ENCODE measurements around the gene SLC18A3.

Gene SLC18A3

DNA sequence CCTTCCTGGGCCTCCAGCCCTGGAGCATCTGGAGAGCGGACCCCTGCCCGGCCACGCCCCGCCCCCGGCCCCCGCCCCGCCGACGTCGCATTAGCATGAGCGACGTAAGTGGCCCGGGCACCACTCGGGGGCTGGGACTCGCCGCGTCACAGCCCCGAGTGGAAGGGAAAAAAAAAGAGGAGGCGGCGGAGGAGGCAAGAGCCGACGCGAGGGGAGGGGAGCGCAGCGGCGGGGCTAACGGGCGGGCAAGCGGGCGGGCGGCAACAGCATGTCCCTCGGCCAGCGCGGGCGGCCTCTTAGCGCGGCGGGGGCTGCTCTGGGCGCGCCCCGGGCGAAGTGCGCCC lies at the start of gene SLC18A3:
TSS of gene SLC18A3 (plus strand) at position 197 of the 344 bp plus-strand sequence. CDS start 431 bp downstream, outside the sequence.
- DNase-seq, result no peak

DNA sequence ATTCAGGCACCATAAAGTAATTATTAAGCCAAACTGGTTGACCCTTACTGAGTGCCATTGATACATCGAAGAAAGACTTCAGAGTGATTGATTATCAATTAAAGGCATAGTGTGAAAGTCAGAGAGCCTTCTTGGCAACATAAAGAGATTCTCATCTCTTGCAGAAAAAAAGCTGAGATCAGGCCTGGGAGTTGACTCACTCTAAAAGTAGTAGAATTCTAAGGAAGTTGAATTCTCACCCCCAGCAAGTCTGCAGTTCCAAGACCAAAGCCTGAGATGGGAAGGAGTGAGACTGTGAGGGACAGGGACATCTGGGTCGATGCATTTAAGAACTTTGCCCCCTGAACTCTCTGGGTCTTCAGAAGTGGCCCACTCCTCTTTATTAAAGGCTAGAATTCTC lies 49.6 kb upstream of the SLC18A3 start:
- DNase-seq, result no peak

DNA sequence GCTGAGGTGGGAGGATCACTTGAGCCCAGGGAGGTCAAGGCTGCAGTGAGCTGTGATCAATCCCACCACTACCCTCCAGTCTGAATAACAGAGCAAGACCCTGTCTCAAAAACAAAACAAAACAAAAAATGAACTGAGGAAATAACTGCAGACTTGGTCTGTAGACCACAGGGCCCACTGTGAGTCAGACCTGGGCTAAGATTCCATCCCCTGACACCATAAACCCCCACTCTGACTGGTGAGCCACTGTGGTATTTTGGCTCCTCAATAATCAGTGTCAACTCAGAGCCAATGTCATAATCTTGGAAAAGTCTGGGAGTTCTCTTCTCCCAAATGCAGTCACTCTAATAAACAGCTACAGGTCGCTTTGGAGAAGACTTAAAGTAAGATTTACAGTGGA lies 47.2 kb upstream of the SLC18A3 start:
- DNase-seq, result no peak

DNA sequence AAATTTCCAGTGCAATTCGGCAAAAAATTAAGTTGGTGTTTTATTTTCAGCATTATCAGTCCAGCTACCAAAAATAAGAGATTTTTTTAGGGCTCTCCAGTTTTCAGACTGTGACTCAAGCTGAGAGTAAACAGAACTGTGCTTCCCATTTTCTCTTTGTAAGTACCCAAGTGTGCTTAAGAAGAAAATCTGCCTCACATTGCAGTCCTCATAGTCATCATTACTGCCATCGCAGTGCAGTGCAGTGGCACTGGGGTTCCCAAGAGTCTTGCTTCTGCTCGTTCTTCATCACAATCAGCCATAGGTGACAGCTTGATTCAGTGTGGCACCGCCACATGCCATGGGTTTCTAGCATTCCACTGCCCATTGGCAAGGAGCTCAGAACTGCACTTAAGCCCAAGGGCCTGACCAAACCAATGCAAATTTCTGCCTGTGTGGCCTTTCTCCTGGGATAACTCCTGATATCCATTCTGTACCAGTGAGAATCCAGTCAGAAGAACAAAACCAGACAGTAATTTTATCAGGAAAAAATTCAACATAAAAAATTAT lies 45.6 kb upstream of the SLC18A3 start:
- no peak for DNase-seq

DNA sequence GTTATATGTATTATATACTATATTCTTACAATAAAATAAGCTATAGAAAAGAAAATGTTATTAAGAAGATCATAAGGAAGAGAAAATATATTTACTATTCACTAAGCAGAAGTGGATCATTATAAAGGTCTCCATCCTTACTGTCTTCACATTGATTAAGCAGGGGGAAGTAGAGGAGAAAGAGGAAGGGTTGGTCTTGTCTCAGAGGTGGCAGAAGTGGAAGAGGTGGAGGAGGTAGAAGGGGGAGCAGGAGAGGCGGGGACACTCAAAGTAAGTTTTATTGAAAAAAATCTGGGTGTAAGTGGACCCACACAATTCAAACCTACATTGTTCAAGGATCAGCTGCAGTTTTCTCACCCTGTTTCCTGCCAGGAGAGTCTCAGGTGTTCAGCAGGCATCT lies 42.3 kb upstream of the SLC18A3 start:
- DNase-seq, result no peak

DNA sequence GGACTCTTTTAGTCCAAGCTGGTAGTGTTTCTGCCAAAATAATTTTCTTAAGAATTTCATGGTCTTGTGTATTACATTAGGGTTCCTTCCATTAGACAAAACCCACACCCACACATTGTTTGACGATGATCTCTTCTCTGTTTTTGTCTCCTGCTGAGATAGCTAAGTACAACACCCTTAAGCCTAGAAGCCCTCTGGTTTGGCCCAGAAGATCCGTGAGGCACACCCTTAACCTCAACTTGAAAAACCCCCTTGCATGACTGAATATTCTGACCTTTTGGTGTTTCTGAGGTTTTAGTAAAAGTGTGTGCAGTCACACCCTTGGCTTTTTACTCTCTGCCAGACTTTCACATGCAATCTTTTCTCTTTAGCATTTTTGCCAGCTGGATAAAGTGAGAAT lies 41.9 kb upstream of the SLC18A3 start:
- DNase-seq, result no peak

DNA sequence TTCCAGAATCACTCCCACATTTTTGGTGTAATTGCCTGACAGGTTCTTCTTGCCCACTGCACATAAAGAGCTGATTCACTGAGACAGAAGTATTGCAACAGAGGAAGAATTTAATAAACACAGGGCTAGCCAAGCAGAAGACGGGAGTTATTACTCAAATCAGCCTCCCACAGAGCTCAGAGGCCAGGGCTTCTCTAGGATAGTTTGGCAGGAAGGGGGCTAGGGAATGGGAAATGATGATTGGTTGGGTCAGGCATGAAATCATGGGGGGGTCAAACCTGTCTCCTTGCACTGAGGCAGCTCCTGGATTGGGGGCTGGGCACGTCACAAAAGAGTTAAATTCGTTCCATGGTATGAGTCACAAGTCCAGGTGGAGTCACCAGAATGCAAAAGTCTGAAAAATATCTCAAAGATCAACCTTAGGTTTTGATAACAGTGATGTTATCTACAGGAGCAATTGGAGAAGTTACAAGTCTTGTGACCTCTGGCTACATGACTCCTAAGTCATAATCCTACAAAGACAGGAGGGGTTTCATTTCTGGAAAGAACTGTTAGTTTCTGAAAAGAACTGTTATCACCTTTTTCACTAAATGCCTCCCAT lies 41.0 kb upstream of the SLC18A3 start:
- DNase-seq, result no peak

DNA sequence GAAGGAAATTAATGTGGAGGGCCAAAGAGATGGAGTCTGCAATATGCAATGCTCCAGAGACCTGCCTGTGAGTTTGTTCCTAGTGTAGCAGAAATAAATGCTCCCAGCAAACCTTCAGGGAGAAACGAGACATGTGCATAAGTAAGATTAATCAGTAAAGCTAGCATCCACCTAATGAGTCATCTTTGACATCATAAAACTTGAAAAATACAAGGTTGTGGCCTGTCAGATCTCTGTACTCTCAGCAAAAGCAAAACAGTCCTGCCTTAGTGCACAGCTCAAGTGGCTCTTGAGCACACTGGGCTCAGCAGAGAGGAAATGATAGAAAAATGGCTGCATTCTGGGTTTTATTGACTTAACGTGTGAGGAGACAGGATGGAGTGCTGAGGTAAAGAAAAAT lies 38.7 kb upstream of the SLC18A3 start:
- DNase-seq, result no peak

DNA sequence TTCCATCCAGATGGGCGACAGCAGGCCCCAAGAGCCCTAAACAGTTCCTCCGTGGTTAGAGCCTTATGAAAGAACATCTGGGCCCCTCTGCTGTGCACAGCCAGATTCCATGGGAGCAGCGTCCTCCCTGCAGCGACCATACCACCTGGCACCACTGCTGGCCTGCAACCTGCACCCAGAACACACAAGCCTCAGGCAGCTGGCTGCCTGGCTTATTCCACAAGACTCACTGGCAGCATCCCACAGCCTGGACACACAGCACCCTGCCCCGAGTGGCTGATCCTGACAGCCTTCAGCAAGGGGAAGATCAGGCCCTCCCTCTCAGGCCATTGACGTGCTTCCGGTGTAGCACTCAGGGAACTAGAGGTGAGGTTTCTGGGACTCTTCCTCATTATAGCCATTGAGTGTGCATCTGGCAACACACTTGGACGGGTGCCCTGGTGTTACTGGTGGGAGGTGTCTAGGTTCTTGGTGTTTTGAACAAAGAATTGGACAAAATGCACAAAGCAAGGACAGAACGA lies 37.5 kb upstream of the SLC18A3 start:
- DNase-seq, result peak; percentile 48 to 69

DNA sequence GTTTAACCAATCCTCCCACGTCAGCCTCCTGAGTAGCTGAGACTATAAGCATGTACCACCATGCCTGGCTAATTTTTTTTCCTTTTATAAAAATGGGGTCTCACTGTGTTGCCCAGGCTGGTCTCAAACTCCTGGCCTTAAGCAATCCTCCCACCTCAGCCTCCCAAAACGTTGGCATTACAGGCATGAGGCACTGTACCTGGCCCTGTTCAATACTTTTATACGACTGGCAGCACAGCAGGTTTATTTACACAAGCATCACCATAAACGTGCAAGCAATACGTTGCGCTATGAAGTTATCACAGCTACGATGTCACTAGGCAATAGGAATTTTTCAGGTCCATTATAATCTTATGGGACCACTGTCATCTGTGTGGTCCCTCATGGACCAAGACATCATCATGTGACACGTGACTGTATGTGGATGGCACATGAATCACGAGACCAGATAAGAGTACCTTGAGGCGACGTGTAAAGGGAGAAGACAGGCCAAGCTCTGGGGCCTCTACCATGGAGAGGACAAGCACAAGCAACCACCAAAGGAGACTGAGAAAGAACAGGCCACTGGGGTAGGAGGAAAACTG lies 34.5 kb upstream of the SLC18A3 start:
- DNase-seq, result no peak

DNA sequence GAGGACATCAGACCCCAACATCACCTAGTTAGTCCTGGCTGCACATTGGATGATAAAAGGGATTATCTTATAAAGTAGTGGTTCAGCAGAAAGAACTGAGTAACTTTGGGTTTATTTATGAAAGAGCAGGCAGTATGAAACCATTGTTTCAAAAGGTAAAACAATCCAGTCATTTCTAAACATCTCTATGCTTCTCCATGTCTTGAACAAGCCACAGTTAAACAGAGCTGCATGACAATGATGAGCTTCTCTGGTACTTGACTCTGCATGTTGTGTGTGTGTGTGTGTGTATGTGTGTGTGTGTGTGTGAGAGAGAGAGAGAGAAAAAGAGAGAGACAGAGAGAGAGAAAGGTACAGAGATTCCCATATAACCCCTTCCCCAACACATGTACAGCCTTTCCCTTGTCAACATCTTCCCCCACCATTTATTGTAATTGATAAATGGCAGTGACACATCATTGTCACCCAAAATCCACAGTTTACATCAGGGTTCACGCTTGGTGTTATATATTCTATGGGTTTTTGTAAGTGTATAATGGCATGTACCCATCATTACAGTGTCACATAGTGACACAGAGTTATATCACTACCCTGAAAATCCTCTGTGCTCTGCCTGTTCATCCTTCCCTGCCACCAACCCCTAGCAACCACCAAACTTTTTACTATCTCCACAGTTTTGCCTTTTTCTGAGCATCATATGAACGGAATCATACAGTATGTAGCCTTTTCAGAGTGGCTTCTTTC lies 32.8 kb upstream of the SLC18A3 start:
- no peak for DNase-seq

DNA sequence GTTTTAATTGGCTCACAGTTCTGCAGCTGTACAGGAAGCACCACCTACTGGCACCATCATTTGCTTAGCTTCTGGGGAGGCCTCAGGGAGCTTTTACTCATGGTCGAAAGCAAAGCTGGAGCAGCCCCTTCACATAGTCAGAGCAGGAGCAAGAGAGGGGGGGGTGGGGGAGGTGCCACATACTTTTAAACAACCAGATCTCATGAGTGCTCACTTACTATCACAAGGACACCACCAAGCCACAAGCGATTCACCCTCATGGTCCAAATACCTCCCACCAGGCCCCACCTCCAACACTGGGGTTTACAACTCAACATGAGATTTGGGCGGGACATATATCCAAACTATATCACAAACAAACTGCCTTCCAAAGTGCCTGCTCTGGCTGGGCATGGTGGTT lies 31.7 kb upstream of the SLC18A3 start:
- DNase-seq, result no peak

DNA sequence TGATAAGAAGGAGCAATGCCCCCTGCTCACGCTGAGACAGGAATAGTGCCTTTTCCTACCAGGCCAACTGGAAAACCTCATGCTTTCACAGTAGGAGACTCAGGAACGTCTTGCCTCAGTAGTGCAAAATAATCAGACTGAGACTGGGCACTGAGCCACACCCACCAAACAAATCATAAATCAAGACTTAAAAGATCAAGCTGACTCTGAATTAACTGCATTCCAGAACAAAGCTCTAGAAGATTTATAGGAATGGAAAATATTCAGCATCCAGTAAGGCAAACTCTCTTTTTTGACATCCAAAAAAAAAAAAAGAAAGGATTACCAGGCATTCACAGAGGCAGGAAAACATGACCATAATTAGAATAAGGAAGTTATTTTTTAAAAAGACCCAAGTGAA lies 30.5 kb upstream of the SLC18A3 start:
- no peak for DNase-seq

DNA sequence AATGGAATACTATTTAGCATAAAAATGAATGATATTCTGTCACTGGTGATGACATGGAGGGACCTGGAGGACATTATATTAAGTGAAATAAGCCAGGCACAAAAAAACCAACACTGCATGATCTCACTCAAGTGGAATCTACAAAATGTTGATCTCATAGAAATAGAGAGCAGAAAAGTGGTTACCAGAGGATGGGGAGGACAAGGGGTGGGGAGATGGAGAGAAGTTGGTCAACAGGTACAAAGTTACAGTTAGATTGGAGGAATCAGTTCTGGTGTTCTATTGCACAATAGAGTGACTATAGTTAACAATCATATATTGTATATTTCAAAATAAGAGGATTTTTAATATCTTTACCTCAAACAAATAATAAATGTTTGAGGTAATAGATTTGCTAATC lies 24.7 kb upstream of the SLC18A3 start:
- DNase-seq, result no peak

DNA sequence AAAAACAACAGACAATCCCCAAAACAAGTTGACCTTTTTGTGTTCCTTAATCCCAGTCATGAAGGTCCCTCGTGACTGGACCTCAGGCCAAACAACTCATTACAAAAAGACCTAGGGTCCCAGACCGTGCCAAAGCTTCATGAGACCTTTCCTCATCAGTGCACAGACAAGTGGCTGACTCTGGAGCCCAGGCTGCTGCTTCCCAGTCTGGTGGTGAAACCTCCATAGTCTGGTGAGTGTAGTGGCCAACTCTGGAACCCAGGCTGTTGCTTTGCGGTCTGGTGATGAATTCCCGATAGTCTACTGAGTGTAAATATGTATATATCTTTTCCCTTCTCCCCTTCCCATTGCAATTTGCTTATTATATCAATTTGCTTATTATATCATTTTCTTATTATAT lies 22.1 kb upstream of the SLC18A3 start:
- DNase-seq, result no peak

DNA sequence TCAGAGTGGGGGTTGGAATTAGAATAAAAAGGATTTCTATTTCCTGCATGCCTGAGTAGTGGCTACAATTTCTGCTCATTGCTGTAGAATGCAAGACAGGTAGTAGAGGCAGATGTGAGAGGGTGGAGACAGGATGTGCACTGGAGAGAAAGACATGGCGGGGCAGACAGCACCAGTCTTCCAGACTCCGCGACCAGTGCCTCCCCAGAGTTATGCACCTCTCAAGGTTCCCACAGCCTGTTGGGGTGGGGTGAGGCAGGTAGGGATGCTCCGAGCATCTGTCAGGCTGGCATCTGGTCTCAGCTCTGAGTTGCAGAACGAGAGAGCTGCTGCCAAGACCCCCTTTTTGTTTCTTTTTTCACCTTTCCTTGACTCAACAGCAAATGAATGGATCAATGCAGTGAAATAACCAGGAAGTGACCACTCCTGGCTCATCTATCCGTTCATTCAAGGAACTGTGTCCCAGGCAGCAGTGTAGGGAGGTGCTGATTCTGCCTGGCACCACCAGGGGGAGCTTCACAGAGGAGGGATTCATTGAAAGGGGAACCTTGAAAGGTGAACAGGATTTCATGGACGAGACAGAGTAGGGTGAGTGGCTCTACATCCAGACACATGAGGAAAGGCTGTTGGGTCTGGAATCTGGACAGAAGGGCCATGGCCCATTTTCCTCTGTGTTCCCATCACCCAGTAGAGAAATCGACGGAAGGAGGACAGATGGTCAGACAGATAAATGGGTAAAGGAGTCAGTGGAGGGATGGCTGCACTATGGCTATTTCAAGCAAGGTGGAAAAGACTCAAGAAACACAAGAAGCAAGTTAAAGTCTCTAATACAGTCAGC lies 17.2 kb upstream of the SLC18A3 start:
- peak in 1 of 2 experiments; percentile 56 for DNase-seq

DNA sequence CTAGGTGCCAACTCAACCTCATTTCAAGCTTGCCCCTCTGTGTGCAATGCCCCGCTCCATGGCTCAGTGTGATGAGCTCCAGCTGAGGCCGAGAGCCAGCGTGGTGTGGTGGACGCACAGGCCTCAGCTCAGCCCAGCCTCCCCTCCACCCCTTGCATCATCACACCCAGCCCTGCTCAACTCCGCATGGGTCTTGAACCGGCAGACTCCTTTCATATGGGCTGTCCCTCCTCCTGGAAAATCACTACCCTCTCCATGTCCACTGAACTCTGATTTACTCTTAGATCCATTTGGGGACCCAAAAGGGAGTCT lies 16.6 kb upstream of the SLC18A3 start:
- no peak for DNase-seq

DNA sequence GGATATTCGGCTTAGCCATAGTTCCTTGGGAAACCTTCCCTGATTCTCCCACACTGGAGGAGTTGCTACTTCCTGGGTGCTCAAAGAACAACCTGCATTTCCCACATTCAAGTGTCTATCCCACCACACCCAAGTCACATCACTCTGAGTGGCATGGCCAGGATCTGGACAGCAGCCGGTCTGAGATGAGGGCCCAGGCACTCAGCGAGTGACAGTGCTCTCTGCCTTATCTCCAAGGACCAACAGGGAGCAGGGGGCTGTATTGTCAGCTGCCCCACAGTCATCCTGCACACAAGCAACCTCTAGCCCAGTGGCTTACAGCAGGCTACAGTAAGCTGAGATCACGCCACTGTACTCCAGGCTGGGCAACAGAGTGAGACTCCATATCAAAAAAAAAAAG lies 16.1 kb upstream of the SLC18A3 start:
- no peak for DNase-seq

DNA sequence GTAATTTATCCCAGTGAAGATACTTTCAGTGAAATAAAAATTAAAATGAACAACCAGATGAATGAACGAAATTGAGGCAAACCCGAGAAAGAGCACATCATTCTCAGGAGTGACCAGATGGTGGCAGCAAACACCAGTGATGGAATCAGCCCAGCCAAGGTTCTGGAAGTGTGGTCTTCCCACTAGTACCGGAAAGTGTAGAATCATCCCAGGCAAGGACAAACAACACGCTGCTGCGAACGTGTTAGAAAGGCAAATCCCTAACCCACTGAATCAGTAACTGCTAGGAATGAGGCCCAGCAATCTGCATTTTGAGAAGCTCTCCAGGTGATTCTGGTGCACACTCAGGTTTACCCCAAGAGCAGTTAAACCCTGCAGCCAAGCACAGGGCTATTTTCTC lies 15.5 kb upstream of the SLC18A3 start:
- DNase-seq, result peak in 1 of 2 experiments; percentile 26

DNA sequence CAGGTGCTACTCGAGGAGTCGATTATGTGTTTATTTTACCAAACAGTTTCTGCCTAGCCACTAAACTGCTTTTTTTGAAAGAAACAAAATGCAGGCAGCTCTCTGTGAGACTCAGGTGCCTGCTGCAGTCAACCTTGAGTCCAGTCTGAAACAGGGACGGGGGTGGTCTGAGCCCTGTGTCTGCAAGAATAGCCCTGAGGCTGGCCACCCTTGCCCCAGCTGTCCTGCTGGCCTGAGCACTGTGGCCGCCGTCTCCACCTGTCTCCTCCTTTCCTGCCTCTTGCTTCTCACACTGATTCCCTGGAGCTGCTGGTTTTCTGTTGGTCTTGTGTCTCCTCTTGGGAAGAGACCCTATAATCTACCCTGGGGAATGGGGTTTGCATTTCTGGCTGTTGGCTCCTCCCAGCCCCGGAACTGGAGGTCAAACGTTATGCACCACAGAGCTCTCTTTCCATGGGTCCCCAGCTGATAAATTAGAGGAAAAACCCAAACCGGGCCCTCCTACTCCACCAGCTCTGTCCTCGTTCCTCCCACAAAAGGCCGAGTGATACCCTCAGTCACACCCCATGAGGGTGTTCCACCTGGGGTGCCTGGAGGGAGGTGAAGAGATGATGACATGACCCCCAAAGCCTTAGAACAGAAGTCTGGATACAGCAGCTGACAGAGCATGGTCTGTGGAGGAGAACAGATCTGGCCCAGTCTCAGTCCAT lies 15.0 kb upstream of the SLC18A3 start:
- no peak for DNase-seq

DNA sequence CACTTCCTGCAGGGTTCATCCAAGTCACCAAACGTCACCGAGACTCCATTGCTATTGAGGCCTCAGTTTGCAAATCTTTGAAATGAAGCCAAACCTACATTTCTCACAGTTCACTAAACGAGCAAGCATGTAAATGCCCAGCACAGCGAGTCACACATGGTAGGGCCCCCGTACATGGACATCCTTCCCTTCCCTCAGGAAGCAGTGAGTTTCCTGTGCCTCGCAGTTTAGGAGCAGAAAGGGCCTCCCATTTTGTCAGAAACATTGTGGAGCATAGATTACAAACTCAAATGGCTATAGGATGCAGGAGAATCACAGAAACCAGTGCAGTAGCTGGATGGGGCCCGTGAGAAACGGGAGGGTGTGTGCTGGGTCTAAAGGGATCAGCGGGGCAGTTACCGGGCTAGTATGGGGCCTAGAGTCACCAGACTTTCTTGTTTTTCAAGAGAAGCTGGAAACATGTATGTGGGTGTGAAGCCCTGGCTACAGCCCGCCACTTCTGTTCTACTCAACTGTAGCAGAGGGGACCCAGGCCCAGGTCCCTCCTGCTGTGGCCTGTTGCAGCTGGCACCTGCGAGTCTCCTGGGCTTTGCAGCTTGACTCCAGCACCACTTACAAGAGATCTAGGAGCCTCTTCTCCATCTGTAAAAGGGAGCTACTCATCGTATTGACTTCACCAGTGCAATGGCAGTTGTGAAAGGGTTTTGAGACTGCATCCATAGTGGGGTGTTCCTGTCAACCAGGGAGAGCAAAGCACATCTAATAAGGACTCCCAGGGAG lies 14.2 kb upstream of the SLC18A3 start:
- no peak for DNase-seq

DNA sequence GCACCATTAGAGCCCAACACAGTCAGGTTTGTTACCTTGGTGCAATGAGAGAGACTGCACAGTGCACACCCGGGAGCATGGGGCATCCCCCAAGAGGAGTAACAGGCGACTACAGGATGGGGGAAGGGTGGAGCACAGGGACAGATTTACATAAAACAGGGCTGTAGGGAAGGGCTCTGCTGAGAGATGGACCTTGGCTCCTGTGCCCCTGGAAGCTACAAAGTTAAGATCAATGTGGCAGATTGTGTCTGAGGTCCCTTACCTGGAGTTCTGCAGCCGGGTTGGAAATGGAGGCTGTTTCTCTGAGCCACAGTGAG lies 13.7 kb upstream of the SLC18A3 start:
- DNase-seq, result no peak

All from NCI-H524 (cell line).